HG03064 (cell line): ENCODE results near the gene WDR4.
"Not testable (repeated sequence)": the region's sequence is repeated elsewhere in the genome, so short reads cannot be mapped to it uniquely, and the experiment has no call there.

Experiments used
- ATAC-seq: cut with Tn5 transposase; IDR thresholded peaks from one replicate; pipeline ENCODE4 v1.9.1; 2021; ENCODE audit warnings: low read depth; ENCODE audit not compliant: unreplicated experiment

WDR4 gene

GRCh38 chr21:42854246-42855010 lies 24.9 kb downstream of the WDR4 start:
- no peak for ATAC-seq

- ATAC-seq: no peak
Measured at GRCh38 chr21:42853621-42854020, 25.7 kb downstream of the WDR4 start.

GRCh38 chr21:42852925-42853570 lies 26.3 kb downstream of the WDR4 start:
- ATAC-seq: no peak

GRCh38 chr21:42851812-42852665 lies 27.3 kb downstream of the WDR4 start:
- ATAC-seq: no peak

- no peak for ATAC-seq
Measured at GRCh38 chr21:42850866-42851391, 28.4 kb downstream of the WDR4 start.

- no peak for ATAC-seq
Measured at GRCh38 chr21:42850463-42850862, 28.9 kb downstream of the WDR4 start.

- ATAC-seq: no peak
Measured at GRCh38 chr21:42849759-42850412, 29.5 kb downstream of the WDR4 start.

GRCh38 chr21:42848932-42849758 lies 30.2 kb downstream of the WDR4 start:
- no peak for ATAC-seq

- not testable (repeated sequence) for ATAC-seq
Measured at GRCh38 chr21:42848144-42848931, 31.0 kb downstream of the WDR4 start.

GRCh38 chr21:42847726-42848125 lies 31.6 kb downstream of the WDR4 start:
- no peak for ATAC-seq

GRCh38 chr21:42847051-42847707 lies 32.2 kb downstream of the WDR4 start:
- ATAC-seq: no peak

GRCh38 chr21:42846221-42846620 lies 33.1 kb downstream of the WDR4 start:
- ATAC-seq: no peak

GRCh38 chr21:42845296-42845965 lies 33.9 kb downstream of the WDR4 start:
- no peak for ATAC-seq

GRCh38 chr21:42844411-42845113 lies 34.8 kb downstream of the WDR4 start:
- ATAC-seq: no peak

GRCh38 chr21:42843056-42843455 lies 36.3 kb downstream of the WDR4 start:
- ATAC-seq: no peak

- not testable (repeated sequence) for ATAC-seq
Measured at GRCh38 chr21:42841916-42842655, 37.3 kb downstream of the WDR4 start.
